CD4-positive, alpha-beta T cell treated with Interleukin-6 for 4 hours (primary cell): ENCODE results near the gene MTMR12.
"Not testable (repeated sequence)": the region's sequence is repeated elsewhere in the genome, so short reads cannot be mapped to it uniquely, and the experiment has no call there.

Experiments used
- DNase-seq: peaks from one replicate; pipeline ENCODE4 v3.0.0-alpha.2; 2020; ENCODE audit warnings: mixed read lengths

Gene MTMR12

GRCh38 chr5:32325062-32325461 lies 12.3 kb upstream of the MTMR12 start:
- no peak for DNase-seq

GRCh38 chr5:32323741-32324140 lies 11.0 kb upstream of the MTMR12 start:
- DNase-seq = no peak

- no peak for DNase-seq
These were observed 10.1 kb upstream of the MTMR12 start for GRCh38 chr5:32322882-32323281.

- not testable (repeated sequence) for DNase-seq
These were observed 9.0 kb upstream of the MTMR12 start for GRCh38 chr5:32321787-32322186.

- DNase-seq = no peak
These were observed 7.8 kb upstream of the MTMR12 start for GRCh38 chr5:32320576-32320975.

- no peak for DNase-seq
These were observed 7.3 kb upstream of the MTMR12 start for GRCh38 chr5:32319926-32320543.

- no peak for DNase-seq
These were observed 6.7 kb upstream of the MTMR12 start for GRCh38 chr5:32319392-32319791.

- DNase-seq = no peak
These were observed 4.3 kb upstream of the MTMR12 start for GRCh38 chr5:32317041-32317440.

- DNase-seq = no peak
These were observed 2.7 kb upstream of the MTMR12 start for GRCh38 chr5:32315221-32316014.

GRCh38 chr5:32314658-32315057 lies 1.9 kb upstream of the MTMR12 start:
- DNase-seq = no peak

GRCh38 chr5:32314152-32314488 lies 1.4 kb upstream of the MTMR12 start:
- DNase-seq = not testable (repeated sequence)

- DNase-seq = peak; percentile 56
These were observed 543 bp downstream of the MTMR12 start for GRCh38 chr5:32312197-32312594.

GRCh38 chr5:32311404-32312196 lies 1.1 kb downstream of the MTMR12 start:
- no peak for DNase-seq

- DNase-seq = no peak
These were observed 3.0 kb downstream of the MTMR12 start for GRCh38 chr5:32309761-32310160.

GRCh38 chr5:32308946-32309345 lies 3.8 kb downstream of the MTMR12 start:
- no peak for DNase-seq

GRCh38 chr5:32307769-32308194 lies 5.0 kb downstream of the MTMR12 start:
- DNase-seq = no peak

GRCh38 chr5:32304622-32305021 lies 8.1 kb downstream of the MTMR12 start:
- DNase-seq = no peak

GRCh38 chr5:32303755-32304120 lies 9.0 kb downstream of the MTMR12 start:
- DNase-seq = no peak

- no peak for DNase-seq
These were observed 9.6 kb downstream of the MTMR12 start for GRCh38 chr5:32302835-32303754.

- no peak for DNase-seq
These were observed 10.8 kb downstream of the MTMR12 start for GRCh38 chr5:32301891-32302290.

GRCh38 chr5:32299059-32299677 lies 13.6 kb downstream of the MTMR12 start:
- no peak for DNase-seq

GRCh38 chr5:32298059-32298415 lies 14.7 kb downstream of the MTMR12 start:
- no peak for DNase-seq
